TTC549 (cell line): Measurements from ENCODE around the gene MED14.
A peak's percentile ranks its signal among the peaks of the same experiment; 100 is the strongest.

Source experiments
- FAIRE-seq: peaks from 2 replicates; lab custom pipeline; 2012; peaks lifted over from hg19 to GRCh38; lab: Jason Lieb, UNC

MED14 gene

GRCh38 chrX:40729598-40730584, 5.5 kb downstream of the MED14 start:
- FAIRE-seq = no peak

- no peak for FAIRE-seq
Observed at GRCh38 chrX:40727581-40728252, 7.6 kb downstream of the MED14 start.

GRCh38 chrX:40727093-40727492, 8.2 kb downstream of the MED14 start:
- no peak for FAIRE-seq

DNA sequence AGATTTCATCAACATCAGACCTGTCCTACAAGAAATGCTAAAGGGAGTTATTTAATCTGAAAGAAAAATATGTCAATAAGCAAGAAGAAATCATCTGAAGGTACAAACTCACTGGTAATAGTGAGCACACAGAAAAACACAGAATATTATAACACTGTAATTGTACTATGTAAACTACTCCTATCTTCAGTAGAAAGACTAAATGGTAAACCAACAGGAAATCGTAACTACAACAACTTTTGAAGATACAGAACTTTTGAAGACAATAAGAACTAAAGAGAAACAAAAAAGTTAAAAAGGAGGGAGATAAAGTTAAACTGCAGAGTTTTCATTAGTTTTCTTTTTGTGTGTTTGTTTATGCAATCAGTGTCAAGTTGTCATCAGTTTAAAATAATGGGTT, 12.4 kb downstream of the MED14 start:
- FAIRE-seq = no peak

DNA sequence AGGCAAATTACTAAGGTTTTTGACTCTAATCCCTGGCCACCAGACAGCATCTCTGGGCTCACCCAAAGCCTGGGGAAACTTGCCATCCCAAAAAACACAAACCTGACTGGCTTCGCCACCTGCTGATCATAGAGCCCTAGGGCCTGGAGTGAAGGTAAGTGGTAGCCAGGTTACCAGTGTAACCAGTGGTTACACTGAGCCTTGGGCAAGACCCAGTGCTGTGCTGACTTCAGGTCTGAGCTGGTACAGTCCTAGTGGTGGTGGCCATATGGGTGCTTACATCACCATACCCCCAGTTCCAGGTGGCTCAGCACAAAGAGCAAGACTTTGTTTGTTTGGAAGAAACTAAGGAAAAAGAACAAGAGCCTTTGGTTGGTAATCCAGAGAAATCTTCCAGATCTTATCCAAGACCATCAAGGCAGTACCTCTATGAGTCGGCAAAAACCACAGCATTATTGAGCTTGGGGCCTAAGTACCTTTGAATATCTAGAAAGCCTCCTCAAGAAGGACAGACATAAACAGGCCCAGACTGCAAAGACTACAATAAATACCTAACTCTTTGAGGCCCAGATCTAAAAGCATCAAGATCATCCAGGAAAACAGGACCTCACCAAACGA, 13.7 kb downstream of the MED14 start:
- no peak for FAIRE-seq

- no peak for FAIRE-seq
Observed at GRCh38 chrX:40720792-40721191, 14.6 kb downstream of the MED14 start.

GRCh38 chrX:40720339-40720738, 15.0 kb downstream of the MED14 start:
- no peak for FAIRE-seq

DNA sequence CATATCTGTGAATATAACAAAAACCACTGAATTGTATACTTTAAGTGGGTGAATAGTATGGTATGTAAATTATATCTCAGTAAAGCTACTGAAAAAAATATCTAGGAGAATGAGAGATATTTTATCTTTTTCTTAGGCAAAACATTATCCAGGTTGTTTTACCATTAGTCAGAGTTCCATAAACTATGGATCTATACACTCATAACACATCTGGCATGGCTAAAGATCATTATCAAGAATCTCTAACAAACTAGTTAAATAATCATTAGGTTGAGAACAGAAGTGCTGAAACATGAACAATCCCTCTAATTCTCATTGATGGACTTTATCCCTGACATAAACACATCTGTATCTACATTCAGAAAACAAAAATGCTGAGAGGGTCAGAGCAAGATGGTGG, 15.6 kb downstream of the MED14 start:
- FAIRE-seq = no peak

DNA sequence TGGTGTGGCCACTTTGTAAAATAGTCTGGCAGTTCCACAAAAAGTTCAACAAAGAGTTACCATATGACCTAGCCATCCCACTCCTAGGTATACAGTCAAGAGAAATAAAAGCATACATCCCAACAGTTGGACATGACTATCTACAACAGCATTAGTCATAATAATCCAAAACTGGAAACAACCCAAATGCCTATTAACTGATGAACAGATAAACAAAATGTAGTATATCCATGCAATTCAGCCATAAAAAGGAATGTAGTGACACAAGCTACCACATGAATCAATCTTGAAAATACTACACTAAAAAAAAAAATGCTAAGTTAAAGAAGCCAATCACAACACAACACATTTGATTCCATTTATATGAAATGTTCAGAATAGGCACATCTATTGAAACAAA, 16.1 kb downstream of the MED14 start:
- no peak for FAIRE-seq

- peak; percentile 47 for FAIRE-seq
Observed at GRCh38 chrX:40709395-40709794, 25.9 kb downstream of the MED14 start.

DNA sequence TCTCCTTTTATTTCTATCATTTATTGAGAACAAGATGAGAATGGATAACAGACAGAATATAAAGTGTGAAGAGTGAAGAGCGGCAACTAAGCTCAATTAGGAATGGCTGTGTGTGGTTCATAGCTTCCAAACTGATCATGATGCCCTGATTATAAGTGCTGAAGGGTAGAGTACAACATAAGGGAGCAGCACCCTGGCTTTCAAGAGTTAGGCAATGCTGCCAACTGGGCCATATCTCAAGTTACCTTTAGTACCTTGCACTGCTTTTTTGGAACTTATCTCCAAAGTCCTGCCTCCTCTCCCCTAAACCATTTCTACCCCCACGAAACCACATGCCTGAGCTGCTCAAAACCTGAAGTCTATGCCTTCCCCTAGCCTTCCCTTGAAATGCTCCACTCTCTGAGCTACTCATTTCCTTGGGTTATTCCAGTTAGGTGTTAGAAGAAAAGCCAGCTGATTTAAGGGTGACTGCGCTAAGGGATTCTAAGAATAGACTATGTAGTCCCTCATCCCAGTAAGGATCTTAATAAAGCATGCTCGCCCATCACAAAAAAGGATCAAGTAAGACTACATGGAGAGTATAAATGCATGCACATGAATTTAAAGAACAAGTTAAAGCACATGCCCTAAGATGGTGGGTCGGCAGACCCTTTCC, 29.6 kb downstream of the MED14 start:
- FAIRE-seq = no peak

GRCh38 chrX:40700640-40701342, 34.6 kb downstream of the MED14 start:
- no peak for FAIRE-seq

- no peak for FAIRE-seq
Observed at GRCh38 chrX:40698851-40699250, 36.5 kb downstream of the MED14 start.

GRCh38 chrX:40694802-40695201, 40.5 kb downstream of the MED14 start:
- FAIRE-seq = no peak

- no peak for FAIRE-seq
Observed at GRCh38 chrX:40688929-40689328, 46.4 kb downstream of the MED14 start.

- FAIRE-seq = no peak
Observed at GRCh38 chrX:40687169-40687568, 48.2 kb downstream of the MED14 start.

DNA sequence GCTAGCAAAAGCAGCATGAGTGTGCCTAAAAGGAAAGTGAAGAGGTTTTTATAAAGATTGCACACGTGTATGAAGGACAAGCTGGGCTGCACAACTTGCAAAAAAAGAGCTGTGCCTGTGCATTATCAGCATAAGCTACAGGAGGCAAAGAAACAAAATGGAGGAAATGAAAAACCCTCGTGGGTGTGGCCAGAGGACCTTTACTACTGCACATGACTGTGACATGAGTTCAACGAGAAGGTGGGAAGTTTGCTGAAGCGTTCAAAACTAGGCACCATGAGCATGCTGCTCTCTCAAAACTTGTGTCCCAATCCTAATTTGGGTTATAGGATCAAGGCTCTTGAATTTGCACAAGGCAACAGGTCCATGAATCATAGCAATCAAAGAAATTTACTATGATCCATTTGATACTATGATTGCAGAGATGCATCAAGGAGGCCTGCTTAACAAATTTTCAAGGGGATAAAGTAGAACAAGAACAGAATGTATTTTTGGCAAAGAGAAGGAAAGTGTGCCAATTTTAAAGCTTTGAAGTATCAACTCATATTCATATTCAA, 49.9 kb downstream of the MED14 start:
- FAIRE-seq = no peak

GRCh38 chrX:40684092-40684491, 51.2 kb downstream of the MED14 start:
- no peak for FAIRE-seq

DNA sequence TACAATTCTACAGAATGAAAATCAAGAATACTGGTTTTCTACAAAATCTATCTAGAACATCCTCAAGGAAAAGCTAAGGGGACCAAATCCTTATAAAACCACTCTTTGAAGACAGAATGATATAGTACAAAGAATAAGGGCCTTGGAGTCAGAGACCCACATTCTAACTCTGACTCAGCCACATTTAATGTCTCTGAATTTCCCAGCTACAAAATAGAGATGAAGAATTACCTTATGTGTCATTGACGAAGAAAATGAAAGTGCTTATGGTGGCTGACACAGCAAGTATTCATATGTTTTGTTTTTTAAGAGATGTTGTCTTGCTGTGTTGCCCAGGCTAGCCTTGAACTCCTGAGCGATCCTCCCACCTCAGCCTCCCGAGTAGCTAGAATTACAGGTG, 52.1 kb downstream of the MED14 start:
- FAIRE-seq = no peak

DNA sequence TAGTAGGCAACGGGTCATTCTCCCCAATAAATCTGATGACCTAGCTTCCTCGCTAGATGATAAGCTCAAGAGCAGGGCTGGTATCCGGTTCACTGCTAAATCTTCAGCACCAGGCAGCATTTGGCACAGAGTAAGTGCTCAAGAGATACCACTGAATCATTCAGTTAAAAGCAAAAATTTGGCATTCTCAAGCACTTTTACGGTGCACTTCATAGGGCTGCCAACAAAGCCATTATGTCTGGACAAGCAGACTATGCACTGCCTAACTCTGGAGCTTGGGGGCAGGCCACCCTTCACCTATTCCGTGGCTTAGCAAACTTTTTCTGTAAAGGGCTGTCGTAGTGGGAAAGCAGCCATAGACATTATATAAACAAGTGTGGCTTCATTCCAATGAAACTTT, 64.2 kb downstream of the MED14 start:
- FAIRE-seq = no peak

- no peak for FAIRE-seq
Observed at GRCh38 chrX:40663880-40664630, 71.3 kb downstream of the MED14 start.
